Muscle layer of duodenum (tissue), 2 donors: ENCODE results near the gene ZNF813.

ENCODE experiments used
- H3K27ac ChIP-seq: one replicate; pipeline ENCODE4 v1.7.0; 2013; ENCODE audit warnings: mild to moderate bottlenecking, low read length
- H3K27me3 ChIP-seq: one replicate; pipeline ENCODE4 v1.7.0; 2013; ENCODE audit warnings: low read depth, mild to moderate bottlenecking, control low read depth, low read length
- H3K36me3 ChIP-seq, 2 donors: one replicate each; pipeline ENCODE4 v1.7.0; 2013; ENCODE audit warnings: low read length in 2 of 2, control low read depth in 1 of 2, mild to moderate bottlenecking in 1 of 2; ENCODE audit not compliant: insufficient read depth in 2 of 2, control insufficient read depth in 1 of 2
- H3K4me1 ChIP-seq, 2 donors: one replicate each; pipeline ENCODE4 v1.7.0; 2013; ENCODE audit warnings: low read length in 2 of 2, mild to moderate bottlenecking in 2 of 2, control low read depth in 1 of 2, moderate library complexity in 1 of 2; ENCODE audit not compliant: insufficient read depth in 2 of 2, control insufficient read depth in 1 of 2
- H3K4me3 ChIP-seq, 2 donors: one replicate each; pipeline ENCODE4 v1.7.0; 2013; ENCODE audit warnings: low read length in 2 of 2, low read depth in 1 of 2, mild to moderate bottlenecking in 1 of 2
- H3K9me3 ChIP-seq, 2 donors: one replicate each; pipeline ENCODE4 v1.7.0; 2013; ENCODE audit warnings: low read length in 2 of 2, control low read depth in 1 of 2, mild to moderate bottlenecking in 1 of 2; ENCODE audit not compliant: control insufficient read depth in 1 of 2
- donor health status: healthy.

The ZNF813 gene

GRCh38 chr19:53545271-53546065 is 77.9 kb downstream of the ZNF813 start:
- H3K4me1 ChIP-seq = no peaks in the 10 kb centered on the region
- H3K27me3 ChIP-seq = no peaks in the 10 kb centered on the region
- no peaks in the 10 kb centered on the region for H3K36me3 ChIP-seq
- no peaks in the 10 kb centered on the region for H3K9me3 ChIP-seq
- no peak overlapping the region for H3K4me3 ChIP-seq
- H3K27ac ChIP-seq = no peak overlapping the region
